Trophoblast cell (in vitro differentiated cells and primary cell): Measurements from ENCODE around the gene BNIP5.
A peak's percentile ranks its signal among the peaks of the same experiment; 100 is the strongest.

Experiments
- DNase-seq, 2 donors: peaks; one replicate each; pipeline ENCODE4 v3.0.0-alpha.2; 2016
- H2AFZ ChIP-seq: 2 replicates; pipeline ENCODE4 v1.6.1; 2013; ENCODE audit warnings: low read length, moderate library complexity, mild to moderate bottlenecking; ENCODE audit not compliant: insufficient read depth, poor library complexity
- H2AK5ac ChIP-seq: 2 replicates; pipeline ENCODE4 v1.6.1; 2013; ENCODE audit warnings: mild to moderate bottlenecking, low read length
- H2BK120ac ChIP-seq: 2 replicates; pipeline ENCODE4 v1.6.1; 2013; ENCODE audit warnings: low read length, mild to moderate bottlenecking, moderate library complexity; ENCODE audit not compliant: insufficient read depth, poor library complexity
- H2BK12ac ChIP-seq: 2 replicates; pipeline ENCODE4 v1.6.1; 2013; ENCODE audit warnings: mild to moderate bottlenecking, low read length, moderate library complexity
- H2BK5ac ChIP-seq: 2 replicates; pipeline ENCODE4 v1.6.1; 2013; ENCODE audit warnings: low read length, low read depth, moderate library complexity, mild to moderate bottlenecking; ENCODE audit not compliant: poor library complexity
- H3K14ac ChIP-seq: 2 replicates; pipeline ENCODE4 v1.6.1; 2013; ENCODE audit warnings: mild to moderate bottlenecking, low read length
- H3K18ac ChIP-seq: 2 replicates; pipeline ENCODE4 v1.6.1; 2013; ENCODE audit warnings: mild to moderate bottlenecking, low read length
- H3K23ac ChIP-seq: 2 replicates; pipeline ENCODE4 v1.6.1; 2013; ENCODE audit warnings: low read length
- H3K27ac ChIP-seq: 2 replicates; pipeline ENCODE4 v1.5.1; 2013; ENCODE audit warnings: low read depth, mild to moderate bottlenecking, inconsistent platforms, low read length, moderate library complexity
- H3K27me3 ChIP-seq: 2 replicates; pipeline ENCODE4 v1.6.1; 2013; ENCODE audit warnings: inconsistent platforms, mild to moderate bottlenecking, low read length, moderate library complexity; ENCODE audit not compliant: insufficient read depth
- H3K36me3 ChIP-seq, 2 experiments: 1 replicate in 1 of 2; 2 replicates in 1 of 2; pipeline ENCODE4 v1.6.1; 2013; ENCODE audit warnings: low read length in 2 of 2, mild to moderate bottlenecking in 2 of 2, moderate library complexity in 1 of 2; ENCODE audit not compliant: insufficient read depth in 2 of 2, control insufficient read depth in 1 of 2
- H3K4ac ChIP-seq: 2 replicates; pipeline ENCODE4 v1.6.1; 2013; ENCODE audit warnings: low read depth, mild to moderate bottlenecking, low read length, moderate library complexity
- H3K4me1 ChIP-seq, 2 experiments: 1 replicate in 1 of 2; 2 replicates in 1 of 2; pipeline ENCODE4 v1.6.1; 2013; ENCODE audit warnings: low read length in 2 of 2, mild to moderate bottlenecking in 2 of 2, moderate library complexity in 1 of 2; ENCODE audit not compliant: insufficient read depth in 2 of 2, control insufficient read depth in 1 of 2
- H3K4me2 ChIP-seq: 2 replicates; pipeline ENCODE4 v1.6.1; 2013; ENCODE audit warnings: inconsistent platforms, mild to moderate bottlenecking, low read length, moderate library complexity
- H3K4me3 ChIP-seq: 2 replicates; pipeline ENCODE4 v1.5.1; 2013; ENCODE audit warnings: mild to moderate bottlenecking, low read depth, low read length, inconsistent platforms
- H3K79me1 ChIP-seq: one replicate; pipeline ENCODE4 v1.6.1; 2013; ENCODE audit warnings: low read length
- H3K79me2 ChIP-seq: 2 replicates; pipeline ENCODE4 v1.6.1; 2013; ENCODE audit warnings: low read length, mild to moderate bottlenecking; ENCODE audit not compliant: control insufficient read depth, insufficient read depth, poor library complexity
- H3K9ac ChIP-seq: 2 replicates; pipeline ENCODE4 v1.6.1; 2013; ENCODE audit warnings: mild to moderate bottlenecking, low read length
- H3K9me3 ChIP-seq: 2 replicates; pipeline ENCODE4 v1.6.1; 2013; ENCODE audit warnings: low read depth, mild to moderate bottlenecking, control low read depth, inconsistent platforms, low read length; ENCODE audit not compliant: insufficient read depth
- H4K12ac ChIP-seq: 2 replicates; pipeline ENCODE4 v1.6.1; 2013; ENCODE audit warnings: low read depth, mild to moderate bottlenecking, low read length, moderate library complexity
- H4K8ac ChIP-seq: 2 replicates; pipeline ENCODE4 v1.6.1; 2013; ENCODE audit warnings: low read depth, mild to moderate bottlenecking, low read length, moderate library complexity
- H4K91ac ChIP-seq: one replicate; pipeline ENCODE4 v1.6.1; 2013; ENCODE audit warnings: low read depth, mild to moderate bottlenecking, low read length, moderate library complexity
- WGBS: extraction: QIAGEN DNeasy Blood & Tissue Kit; methylation state at CpG from one replicate; pipeline ENCODE4 v1.1.7; 2013; ENCODE audit warnings: missing lambda C conversion rate; ENCODE audit not compliant: insufficient read length, insufficient coverage; ENCODE audit errors: extremely low coverage; 5-methylcytosine and 5-hydroxymethylcytosine counted together

BNIP5 gene

DNA sequence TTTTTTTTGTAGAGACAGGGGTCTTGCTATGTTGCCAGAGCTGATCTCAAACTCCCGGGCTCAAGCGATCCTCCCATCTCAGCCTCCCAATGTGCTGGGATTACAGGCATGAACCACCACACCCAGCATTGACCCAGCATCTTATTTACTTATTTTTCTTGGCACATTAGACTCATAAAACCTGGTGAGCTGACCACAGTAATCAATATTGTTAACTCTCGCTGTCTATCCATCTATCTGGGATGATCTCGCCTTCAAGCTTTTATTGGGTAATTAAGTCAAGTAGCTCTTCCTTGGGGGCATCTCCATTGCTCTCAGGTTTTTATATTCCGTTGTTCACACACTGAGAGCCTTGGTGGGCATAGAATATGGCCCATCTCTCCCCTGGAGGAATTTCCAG is 49.8 kb downstream of the BNIP5 start:
- H2AK5ac ChIP-seq, result no peak overlapping the region
- no peaks in the 10 kb centered on the region for H3K27me3 ChIP-seq
- no peak overlapping the region for H4K8ac ChIP-seq
- H3K9ac ChIP-seq, result no peak overlapping the region
- no peak overlapping the region for H3K23ac ChIP-seq
- WGBS, result no CpG with 5 or more reads among the region's 5 CpGs
- H3K27ac ChIP-seq, result no peak overlapping the region
- H3K79me1 ChIP-seq, result no peaks in the 10 kb centered on the region
- no peak overlapping the region for H3K4ac ChIP-seq
- H2AFZ ChIP-seq, result no peak overlapping the region
- no peak overlapping the region for H3K18ac ChIP-seq
- no peaks in the 10 kb centered on the region for H3K79me2 ChIP-seq
- no peaks in the 10 kb centered on the region for H3K9me3 ChIP-seq
- H4K12ac ChIP-seq, result no peak overlapping the region
- no peak for DNase-seq
- no peak overlapping the region for H4K91ac ChIP-seq
- no peak overlapping the region for H2BK12ac ChIP-seq
- H3K14ac ChIP-seq, result no peak overlapping the region
- peaks cover 9 to 16% of the 10 kb centered on the region in 2 experiments for H3K4me1 ChIP-seq
- no peaks in the 10 kb centered on the region for H3K36me3 ChIP-seq
- H2BK120ac ChIP-seq, result no peak overlapping the region
- H3K4me2 ChIP-seq, result no peak overlapping the region
- H2BK5ac ChIP-seq, result no peak overlapping the region
- H3K4me3 ChIP-seq, result no peak overlapping the region

DNA sequence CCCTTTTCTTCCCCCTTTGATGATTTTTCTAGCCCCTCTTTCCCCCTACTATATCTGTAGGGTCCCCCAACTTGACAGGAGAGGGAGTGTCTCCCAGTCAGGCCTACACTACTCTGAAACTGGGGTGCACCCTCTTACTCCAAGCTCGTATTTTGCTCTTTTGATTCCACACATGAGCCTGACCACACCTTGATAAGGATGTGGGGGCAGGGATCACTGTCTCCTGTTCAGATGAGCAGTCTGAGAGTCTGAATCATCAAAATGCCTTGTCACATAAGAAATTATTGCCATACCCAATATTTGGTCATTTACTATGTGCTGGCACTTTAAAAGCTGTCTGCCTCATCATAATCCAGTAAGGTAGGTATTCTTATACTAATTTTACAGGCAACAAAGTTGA is 50.9 kb downstream of the BNIP5 start:
- peaks cover 4 to 15% of the 10 kb centered on the region in 2 experiments for H3K4me1 ChIP-seq
- no CpG with 5 or more reads among the region's 1 CpG for WGBS
- H4K12ac ChIP-seq, result no peak overlapping the region
- H3K4me3 ChIP-seq, result no peak overlapping the region
- no peaks in the 10 kb centered on the region for H3K36me3 ChIP-seq
- H3K14ac ChIP-seq, result no peak overlapping the region
- peak in 1 of 2 donors; percentile 24 for DNase-seq
- H3K9ac ChIP-seq, result no peak overlapping the region
- H3K27me3 ChIP-seq, result no peaks in the 10 kb centered on the region
- no peak overlapping the region for H2BK120ac ChIP-seq
- no peak overlapping the region for H4K91ac ChIP-seq
- H3K79me2 ChIP-seq, result no peaks in the 10 kb centered on the region
- H3K79me1 ChIP-seq, result no peaks in the 10 kb centered on the region
- H3K4ac ChIP-seq, result no peak overlapping the region
- no peak overlapping the region for H2BK5ac ChIP-seq
- H3K27ac ChIP-seq, result no peak overlapping the region
- H2BK12ac ChIP-seq, result no peak overlapping the region
- no peak overlapping the region for H3K23ac ChIP-seq
- H4K8ac ChIP-seq, result no peak overlapping the region
- no peak overlapping the region for H3K4me2 ChIP-seq
- H3K9me3 ChIP-seq, result no peaks in the 10 kb centered on the region
- no peak overlapping the region for H3K18ac ChIP-seq
- H2AFZ ChIP-seq, result no peak overlapping the region
- H2AK5ac ChIP-seq, result no peak overlapping the region

DNA sequence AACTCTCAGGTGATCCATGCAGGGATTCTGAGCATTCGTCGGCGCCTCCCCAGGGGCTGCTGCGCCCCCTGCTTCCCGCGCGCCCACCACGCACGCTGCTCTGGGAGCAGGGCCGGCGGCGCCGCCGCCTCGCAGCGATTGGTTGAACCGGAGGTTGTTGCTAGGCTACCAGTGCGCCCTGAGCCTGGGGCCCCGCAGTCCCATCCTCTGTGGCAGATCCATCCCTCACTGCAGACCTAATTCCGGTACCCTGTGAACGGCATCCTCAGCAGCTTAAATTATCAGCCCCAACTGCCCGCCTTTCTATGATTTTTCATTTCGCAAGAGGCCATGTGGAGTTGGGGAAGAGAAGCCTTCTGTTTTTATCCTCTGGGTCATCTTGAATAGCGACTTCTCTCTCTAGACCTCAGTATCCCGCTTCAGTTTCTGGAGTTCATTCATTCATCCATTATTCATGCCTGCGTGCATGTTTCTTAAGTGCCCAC is 51.5 kb downstream of the BNIP5 start:
- H3K4me2 ChIP-seq, result no peak overlapping the region
- no CpG with 5 or more reads among the region's 26 CpGs for WGBS

DNA sequence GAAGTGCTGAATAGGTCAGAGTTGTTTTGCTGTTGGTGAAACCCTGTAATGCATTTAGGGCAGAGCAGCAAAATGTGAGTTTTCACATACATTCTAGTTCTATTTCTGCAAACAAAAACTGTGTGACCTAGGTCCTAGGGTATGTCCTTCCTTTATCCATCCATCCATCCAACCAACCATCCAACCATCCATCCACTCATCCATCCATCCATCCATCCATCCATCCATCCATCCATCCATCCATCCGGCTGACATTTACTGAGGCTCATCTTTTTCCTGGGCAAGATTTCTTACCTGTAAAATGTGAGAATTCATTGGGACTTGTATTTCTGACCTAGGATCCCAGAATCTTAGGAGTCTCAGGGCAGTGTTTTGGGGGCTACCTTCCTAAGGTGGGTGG is 52.3 kb downstream of the BNIP5 start:
- H3K36me3 ChIP-seq, result no peaks in the 10 kb centered on the region
- no peak overlapping the region for H3K27ac ChIP-seq
- H3K4me3 ChIP-seq, result no peak overlapping the region
- H3K4me2 ChIP-seq, result no peak overlapping the region
- no peak overlapping the region for H2AFZ ChIP-seq
- H2BK120ac ChIP-seq, result no peak overlapping the region
- H3K4me1 ChIP-seq, result peaks cover 0 to 9% of the 10 kb centered on the region in 2 experiments
- H3K14ac ChIP-seq, result no peak overlapping the region
- no peak overlapping the region for H3K4ac ChIP-seq
- no peak overlapping the region for H3K23ac ChIP-seq
- no peak overlapping the region for H4K12ac ChIP-seq
- no peak for DNase-seq
- H3K79me1 ChIP-seq, result no peaks in the 10 kb centered on the region
- H3K79me2 ChIP-seq, result no peaks in the 10 kb centered on the region
- WGBS, result no CpG with 5 or more reads among the region's 1 CpG
- H3K9ac ChIP-seq, result no peak overlapping the region
- no peak overlapping the region for H2AK5ac ChIP-seq
- H3K27me3 ChIP-seq, result no peaks in the 10 kb centered on the region
- H2BK5ac ChIP-seq, result no peak overlapping the region
- H4K8ac ChIP-seq, result no peak overlapping the region
- no peak overlapping the region for H4K91ac ChIP-seq
- H2BK12ac ChIP-seq, result no peak overlapping the region
- H3K18ac ChIP-seq, result no peak overlapping the region
- H3K9me3 ChIP-seq, result no peaks in the 10 kb centered on the region

More for the DNA sequence above, 51.5 kb downstream of the BNIP5 start:
- H2AK5ac ChIP-seq, result no peak overlapping the region
- no peak overlapping the region for H3K9ac ChIP-seq
- H3K4me1 ChIP-seq, result peaks cover 0 to 11% of the 10 kb centered on the region in 2 experiments
- no peak overlapping the region for H3K27ac ChIP-seq
- H3K4me3 ChIP-seq, result no peak overlapping the region
- no peaks in the 10 kb centered on the region for H3K27me3 ChIP-seq
- no peak overlapping the region for H4K8ac ChIP-seq
- H4K91ac ChIP-seq, result no peak overlapping the region
- no peaks in the 10 kb centered on the region for H3K79me2 ChIP-seq
- H2BK12ac ChIP-seq, result no peak overlapping the region
- no peak overlapping the region for H3K14ac ChIP-seq
- H2BK120ac ChIP-seq, result no peak overlapping the region
- no peak overlapping the region for H3K23ac ChIP-seq
- no peak overlapping the region for H3K4ac ChIP-seq
- no peaks in the 10 kb centered on the region for H3K79me1 ChIP-seq
- H3K18ac ChIP-seq, result no peak overlapping the region
- no peak overlapping the region for H2BK5ac ChIP-seq
- no peak overlapping the region for H4K12ac ChIP-seq
- H3K9me3 ChIP-seq, result no peaks in the 10 kb centered on the region
- H2AFZ ChIP-seq, result no peak overlapping the region
- H3K36me3 ChIP-seq, result no peaks in the 10 kb centered on the region
- DNase-seq, result no peak
